Breast epithelium (tissue), 4 donors: ENCODE data around the gene TRAPPC1. TPM values are rescaled to one million over a fixed set of nuclear protein-coding genes. Genes with fewer than 3 reads are reported as not detected.
A peak's percentile ranks its signal among the peaks of the same experiment; 100 is the strongest.

Experiments used
- DNase-seq, 2 donors: peaks; one replicate each; pipeline ENCODE4 v3.0.0-alpha.2; 2019; ENCODE audit warnings: low spot score in 2 of 2
- H3K27ac ChIP-seq, 2 donors: fragments of 200-600 bp; sonication (generic) in 1 of 2; one replicate each; pipeline ENCODE4 v1.5.1; 2016 to 2019; ENCODE audit warnings: mild to moderate bottlenecking in 1 of 2
- H3K27me3 ChIP-seq, 2 donors: fragments of 200-600 bp; sonication (generic) in 1 of 2; one replicate each; pipeline versions ENCODE4 v1.5.1 to v1.6.0; 2017 to 2019; ENCODE audit warnings: control low read depth in 1 of 2, mild to moderate bottlenecking in 1 of 2
- H3K36me3 ChIP-seq: fragments of 200-600 bp; one replicate; pipeline ENCODE4 v1.5.1; 2019
- H3K4me1 ChIP-seq, 2 donors: fragments of 200-600 bp; sonication (generic); one replicate each; pipeline ENCODE4 v1.5.1; 2016 to 2019; ENCODE audit warnings: control low read depth in 1 of 2
- H3K4me3 ChIP-seq, 3 donors: fragments of 200-600 bp; sonication (generic); 1 replicate in 2 of 3; 2 replicates in 1 of 3; pipeline ENCODE4 v1.5.1; 2016 to 2019; ENCODE audit warnings: mild to moderate bottlenecking in 3 of 3, moderate library complexity in 2 of 3
- H3K9me3 ChIP-seq, 2 donors: fragments of 200-600 bp; sonication (generic) in 1 of 2; one replicate each; pipeline ENCODE4 v1.5.1; 2016 to 2019; ENCODE audit warnings: control low read depth in 1 of 2
- CTCF ChIP-seq, 3 donors: fragments of 450-650 bp; IDR thresholded peaks; one replicate each; pipeline ENCODE4 v1.5.1; 2016 to 2017; ENCODE audit warnings: antibody characterized with exemption in 3 of 3, mild to moderate bottlenecking in 3 of 3, moderate library complexity in 3 of 3
- POLR2A ChIP-seq: fragments of 450-650 bp; IDR thresholded peaks from one replicate; pipeline ENCODE4 v1.6.1; 2016; ENCODE audit warnings: antibody characterized with exemption, mild to moderate bottlenecking, moderate library complexity
- POLR2AphosphoS5 ChIP-seq, 3 donors: sonication (generic); formaldehyde crosslinking; IDR thresholded peaks; one replicate each; pipeline ENCODE4 v1.6.1; 2017; ENCODE audit warnings: antibody characterized with exemption in 3 of 3
- intact Hi-C: fragments of 100-400 bp; cut with DNase I; formaldehyde crosslinking; loops from one replicate; pipeline ENCODE4 v1.15.1; 2023; ENCODE audit warnings: low total_unique reads
- total RNA-seq, 3 donors: library from RNA; depleted of rRNA; stranded (reverse); fragments of >200 nt; gene quantifications; one replicate each; pipeline ENCODE4 v1.1.0, GENCODE V29; 2016

The TRAPPC1 gene
- total RNA-seq, 3 donors from 2014 or later = 24.9 to 38.9 (median 37.7) TPM

- no peak for TF ChIP-seq CTCF (IDR thresholded peaks at IDR 0.05)
- no peak for TF ChIP-seq POLR2A
- no peak for TF ChIP-seq POLR2AphosphoS5 (IDR thresholded peaks at IDR 0.05)
- H3K4me3 ChIP-seq = no peak overlapping the region
- DNase-seq = no peak
- intact Hi-C loops = no loop called here
- H3K9me3 ChIP-seq = no peaks in the 10 kb centered on the region
- H3K27ac ChIP-seq = no peak overlapping the region
- H3K4me1 ChIP-seq = no peaks in the 10 kb centered on the region
- peaks cover 11% of the 10 kb centered on the region for H3K36me3 ChIP-seq
- H3K27me3 ChIP-seq = no peaks in the 10 kb centered on the region
Observed at GRCh38 chr17:7940743-7941142, 9.0 kb upstream of the TRAPPC1 start.

- peaks cover 11% of the 10 kb centered on the region for H3K36me3 ChIP-seq
- no peaks in the 10 kb centered on the region for H3K27me3 ChIP-seq
- DNase-seq = no peak
- intact Hi-C loops = no loop called here
- H3K4me1 ChIP-seq = no peaks in the 10 kb centered on the region
- TF ChIP-seq CTCF (IDR thresholded peaks at IDR 0.05) (no peak), POLR2AphosphoS5 (IDR thresholded peaks at IDR 0.05) (no peak), POLR2A (no peak)
- H3K4me3 ChIP-seq = no peak overlapping the region
- H3K27ac ChIP-seq = no peak overlapping the region
- H3K9me3 ChIP-seq = no peaks in the 10 kb centered on the region
Observed at GRCh38 chr17:7940034-7940433, 8.3 kb upstream of the TRAPPC1 start.

- DNase-seq = no peak
- intact Hi-C loops = no loop called here
- Histone ChIP-seq H3K9me3 (no peaks in the 10 kb centered on the region), H3K4me1 (peaks cover 0 to 14% of the 10 kb centered on the region in 2 donors), H3K27ac (no peak overlapping the region), H3K4me3 (no peak overlapping the region), H3K36me3 (no peaks in the 10 kb centered on the region), H3K27me3 (no peaks in the 10 kb centered on the region)
- TF ChIP-seq POLR2AphosphoS5 (IDR thresholded peaks at IDR 0.05) (no peak), CTCF (IDR thresholded peaks at IDR 0.05) (no peak), POLR2A (no peak)
Observed at GRCh38 chr17:7935859-7936258, 4.1 kb upstream of the TRAPPC1 start.

- TF ChIP-seq POLR2A (no peak), POLR2AphosphoS5 (IDR thresholded peaks at IDR 0.05) (no peak), CTCF (IDR thresholded peaks at IDR 0.05) (peak in 2 of 3 donors; percentile 8 to 20)
- H3K27ac ChIP-seq = peak overlapping the region; percentile 83 to 91
- intact Hi-C loops = no loop called here
- peaks cover 0 to 14% of the 10 kb centered on the region in 2 donors for H3K4me1 ChIP-seq
- H3K9me3 ChIP-seq = no peaks in the 10 kb centered on the region
- H3K36me3 ChIP-seq = no peaks in the 10 kb centered on the region
- peak in 1 of 2 donors; percentile 56 for DNase-seq
- no peaks in the 10 kb centered on the region for H3K27me3 ChIP-seq
- peak overlapping the region; percentile 68 to 93 (median 82) for H3K4me3 ChIP-seq
Observed at GRCh38 chr17:7932949-7933348, 1.2 kb upstream of the TRAPPC1 start.

GRCh38 chr17:7932483-7932891 lies 741 bp upstream of the TRAPPC1 start:
- no peaks in the 10 kb centered on the region for H3K36me3 ChIP-seq
- H3K27me3 ChIP-seq = no peaks in the 10 kb centered on the region
- H3K4me3 ChIP-seq = peak overlapping the region; percentile 68 to 93 (median 82)
- no peaks in the 10 kb centered on the region for H3K9me3 ChIP-seq
- TF ChIP-seq POLR2A = no peak
- TF ChIP-seq POLR2AphosphoS5 (IDR thresholded peaks at IDR 0.05) = no peak
- no peak for TF ChIP-seq CTCF (IDR thresholded peaks at IDR 0.05)
- DNase-seq = peak in 1 of 2 donors; percentile 34
- intact Hi-C loops = no loop called here
- H3K27ac ChIP-seq = peak overlapping the region; percentile 83 to 91
- H3K4me1 ChIP-seq = peaks cover 0 to 14% of the 10 kb centered on the region in 2 donors
